NCI-H128 (cell line): Measurements from ENCODE around the gene GNAT3.

ENCODE experiments used
- DNase-seq: peaks from one replicate; lab custom pipeline; 2025; ENCODE audit not compliant: unreplicated experiment; lab: John Stamatoyannopoulos, UW

GNAT3 gene

GRCh38 chr7:80511964-80512363 lies at the start of gene GNAT3:
TSS of gene GNAT3 (minus strand) at chr7:80512064. CDS start at chr7:80511926, 138 bp downstream.
- no peak for DNase-seq

GRCh38 chr7:80558116-80558515 lies 46.3 kb upstream of the GNAT3 start:
- DNase-seq = no peak

- DNase-seq = no peak
These were observed 40.3 kb upstream of the GNAT3 start for GRCh38 chr7:80552031-80552694.

- DNase-seq = no peak
These were observed 38.1 kb upstream of the GNAT3 start for GRCh38 chr7:80550005-80550404.

- DNase-seq = no peak
These were observed 37.1 kb upstream of the GNAT3 start for GRCh38 chr7:80548840-80549530.

- DNase-seq = no peak
These were observed 30.5 kb upstream of the GNAT3 start for GRCh38 chr7:80542398-80542797.

GRCh38 chr7:80540836-80541235 lies 29.0 kb upstream of the GNAT3 start:
- DNase-seq = no peak

- DNase-seq = no peak
These were observed 25.2 kb upstream of the GNAT3 start for GRCh38 chr7:80537091-80537490.

- DNase-seq = no peak
These were observed 24.6 kb upstream of the GNAT3 start for GRCh38 chr7:80536426-80536825.

- no peak for DNase-seq
These were observed 21.4 kb upstream of the GNAT3 start for GRCh38 chr7:80533287-80533686.

- no peak for DNase-seq
These were observed 20.3 kb upstream of the GNAT3 start for GRCh38 chr7:80532153-80532552.

GRCh38 chr7:80530136-80530535 lies 18.3 kb upstream of the GNAT3 start:
- no peak for DNase-seq

GRCh38 chr7:80529362-80529761 lies 17.5 kb upstream of the GNAT3 start:
- DNase-seq = no peak

- DNase-seq = no peak
These were observed 16.8 kb upstream of the GNAT3 start for GRCh38 chr7:80528689-80529088.

GRCh38 chr7:80526472-80526871 lies 14.6 kb upstream of the GNAT3 start:
- no peak for DNase-seq

- DNase-seq = no peak
These were observed 12.8 kb upstream of the GNAT3 start for GRCh38 chr7:80524693-80525092.

- no peak for DNase-seq
These were observed 9.9 kb upstream of the GNAT3 start for GRCh38 chr7:80521809-80522208.

GRCh38 chr7:80520199-80520598 lies 8.3 kb upstream of the GNAT3 start:
- no peak for DNase-seq

GRCh38 chr7:80517282-80517747 lies 5.5 kb upstream of the GNAT3 start:
- no peak for DNase-seq

- DNase-seq = no peak
These were observed 3.4 kb upstream of the GNAT3 start for GRCh38 chr7:80515298-80515697.

- DNase-seq = no peak
These were observed 1.8 kb downstream of the GNAT3 start for GRCh38 chr7:80510021-80510420.

GRCh38 chr7:80508440-80508839 lies 3.4 kb downstream of the GNAT3 start:
- DNase-seq = no peak
